Mononuclear cell (primary cell): ENCODE results near the gene SHISA2. TPM values are rescaled to one million over a fixed set of nuclear protein-coding genes. Genes with fewer than 3 reads are reported as not detected.
"Not testable (repeated sequence)": the region's sequence is repeated elsewhere in the genome, so short reads cannot be mapped to it uniquely, and the experiment has no call there.

Source experiments
- H3K27me3 ChIP-seq: 2 replicates; pipeline ENCODE4 v1.6.0; 2011; ENCODE audit warnings: low read length, control low read depth; ENCODE audit not compliant: insufficient read depth
- H3K4me1 ChIP-seq: 2 replicates; pipeline ENCODE4 v1.5.1; 2011; ENCODE audit warnings: mild to moderate bottlenecking, low read length, control low read depth; ENCODE audit not compliant: insufficient read depth
- H3K4me3 ChIP-seq: 2 replicates; pipeline ENCODE4 v1.5.1; 2011; ENCODE audit warnings: mild to moderate bottlenecking, low read length, moderate library complexity
- H3K9me3 ChIP-seq: 2 replicates; pipeline ENCODE4 v1.5.1; 2011; ENCODE audit warnings: low read depth, mild to moderate bottlenecking, control low read depth, low read length
- total RNA-seq: library from RNA; depleted of rRNA; stranded (reverse); fragments of >200 nt; gene quantifications from one replicate; pipeline ENCODE4 v1.2.3, GENCODE V29; 2012

The SHISA2 gene
- 0.52 TPM for total RNA-seq

DNA sequence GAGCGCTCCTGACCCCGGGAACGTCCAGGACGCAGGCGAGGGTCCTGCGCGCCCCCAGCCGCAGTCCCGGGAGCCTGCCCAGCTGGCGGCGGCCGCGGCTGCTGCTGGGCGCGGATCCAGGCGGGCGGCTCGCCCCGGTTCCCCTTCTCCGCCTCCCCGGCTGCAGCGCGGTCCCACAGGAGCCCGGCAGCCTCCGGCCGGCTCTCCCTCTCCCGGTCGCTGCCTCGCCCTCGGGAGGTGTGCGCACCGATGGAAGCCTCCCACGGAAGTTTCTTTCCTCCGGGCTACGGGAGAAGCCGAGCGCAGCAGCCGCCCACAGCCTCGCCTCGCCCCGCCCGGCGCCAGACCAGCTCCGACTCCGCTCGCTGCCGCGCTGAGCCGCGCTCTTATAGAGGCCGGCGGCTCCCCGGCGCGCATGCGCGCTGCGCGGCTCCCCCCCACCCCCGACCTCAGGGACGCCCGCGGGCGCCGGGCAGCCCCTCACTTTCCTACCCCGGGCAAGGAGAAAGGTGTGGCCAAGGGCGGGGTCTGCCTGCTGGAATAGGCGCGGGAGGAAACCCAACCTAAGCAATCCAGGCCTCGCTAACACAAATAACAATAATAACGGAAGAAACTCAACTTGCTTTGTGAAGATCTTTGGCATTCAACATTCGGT lies at the start of gene SHISA2:
Gene SHISA2, minus strand, starts transcription at position 360 of the 655 bp plus-strand sequence. CDS start 1,041 bp downstream, outside the sequence.
- H3K27me3 ChIP-seq = peaks cover 59% of the 10 kb centered on the region
- peaks cover 4% of the 10 kb centered on the region for H3K4me1 ChIP-seq
- no peaks in the 10 kb centered on the region for H3K9me3 ChIP-seq
- H3K4me3 ChIP-seq = no peak within 1 kb of the TSS

DNA sequence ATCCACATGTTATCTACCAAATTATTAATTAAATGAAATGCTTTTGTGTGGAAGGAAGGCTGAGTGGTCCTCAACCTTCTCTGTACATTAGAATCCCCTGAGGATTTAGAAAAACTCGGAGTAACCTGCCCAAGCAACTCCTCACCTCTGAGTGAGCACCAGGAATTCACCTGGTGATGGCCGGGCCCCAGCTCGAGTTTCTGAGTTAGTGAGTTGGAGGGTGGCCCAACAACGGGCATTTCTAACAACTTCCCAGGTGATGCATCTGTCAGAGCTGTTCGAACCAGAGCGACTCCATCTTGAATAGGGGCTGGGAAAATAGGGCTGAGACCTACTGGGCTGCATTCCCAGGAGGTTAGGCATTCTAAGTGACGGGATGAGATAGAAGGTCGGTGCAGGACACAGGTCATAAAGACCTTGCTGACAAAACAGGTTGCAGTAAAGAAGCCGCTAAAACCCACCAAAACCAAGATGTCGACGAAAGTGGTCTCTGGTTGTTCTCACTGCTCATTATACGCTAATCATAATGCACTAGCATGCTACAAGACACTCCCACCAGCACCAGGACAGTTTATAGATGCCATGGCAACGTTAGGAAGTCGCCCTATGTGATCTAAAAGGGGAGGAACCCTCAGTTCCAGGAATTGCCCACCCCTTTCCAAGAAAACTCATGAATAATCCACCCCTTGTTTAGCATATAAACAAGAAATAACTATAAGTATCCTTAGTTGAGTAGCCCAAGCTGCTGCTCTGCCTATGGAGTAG lies 44.2 kb upstream of the SHISA2 start:
- no peak overlapping the region for H3K4me3 ChIP-seq
- H3K4me1 ChIP-seq = no peaks in the 10 kb centered on the region
- no peaks in the 10 kb centered on the region for H3K9me3 ChIP-seq
- H3K27me3 ChIP-seq = peaks cover 10% of the 10 kb centered on the region

DNA sequence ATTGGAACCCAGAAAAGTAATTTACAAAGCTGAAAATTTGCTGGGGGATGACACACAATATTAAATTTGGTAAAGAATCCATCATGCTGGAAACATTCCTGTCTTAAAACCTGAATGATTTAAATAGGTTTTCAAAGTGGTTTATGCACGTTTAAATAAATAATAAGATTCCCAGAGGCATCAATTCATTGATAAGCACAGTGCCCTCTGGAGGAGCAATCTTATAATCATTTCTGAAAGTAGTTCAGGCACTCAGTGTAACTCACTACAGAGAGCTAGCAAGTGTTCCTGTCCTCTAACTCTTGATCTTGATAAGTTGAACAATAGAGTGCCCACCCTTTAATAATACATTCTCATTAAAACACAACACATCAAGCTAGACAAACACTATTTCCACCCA lies 43.5 kb upstream of the SHISA2 start:
- H3K9me3 ChIP-seq = no peaks in the 10 kb centered on the region
- peaks cover 10% of the 10 kb centered on the region for H3K27me3 ChIP-seq
- no peak overlapping the region for H3K4me3 ChIP-seq
- H3K4me1 ChIP-seq = no peaks in the 10 kb centered on the region

DNA sequence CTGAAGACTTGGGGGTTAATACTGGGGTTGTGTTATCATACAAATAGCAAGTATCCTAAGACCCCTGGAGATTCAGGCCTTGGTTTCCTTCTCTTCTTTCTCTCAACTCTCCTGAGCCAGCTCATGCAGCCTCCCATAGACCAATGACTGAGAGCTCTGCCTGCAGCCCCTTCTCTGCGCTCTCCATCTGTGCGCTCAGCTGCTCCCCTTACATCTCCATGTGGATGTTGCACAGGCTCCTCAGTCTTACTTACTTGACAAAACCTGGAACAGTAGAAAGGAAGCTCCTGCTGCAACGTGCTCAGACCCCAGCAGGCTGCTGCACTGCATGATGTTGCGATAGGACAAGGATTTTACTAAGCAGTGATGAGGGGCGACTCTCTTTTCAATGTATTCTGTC lies 25.0 kb upstream of the SHISA2 start:
- H3K4me1 ChIP-seq, H3K9me3 ChIP-seq, H3K27me3 ChIP-seq, H3K4me3 ChIP-seq: not testable (repeated sequence)

DNA sequence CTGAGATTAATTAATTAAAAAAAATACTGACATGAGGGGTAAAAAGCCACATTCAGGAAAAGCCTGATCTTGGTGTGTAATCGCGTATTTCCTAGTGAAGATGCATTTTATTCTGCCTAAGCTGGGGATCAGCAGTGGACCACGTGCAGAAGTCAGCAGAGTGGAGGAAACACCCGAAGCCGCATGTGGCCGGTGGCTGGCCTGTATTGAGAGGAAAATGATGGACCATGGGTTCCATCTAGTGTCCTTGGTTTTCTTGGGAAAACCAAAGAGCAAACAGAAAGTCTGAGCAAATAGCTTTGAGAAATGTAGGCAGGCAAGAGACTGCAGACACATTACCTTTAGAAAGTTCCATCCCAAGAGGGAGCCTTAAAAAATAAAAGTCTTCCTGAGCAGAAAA lies 23.7 kb upstream of the SHISA2 start:
- no peaks in the 10 kb centered on the region for H3K4me1 ChIP-seq
- H3K9me3 ChIP-seq = no peaks in the 10 kb centered on the region
- peaks cover 8% of the 10 kb centered on the region for H3K27me3 ChIP-seq
- H3K4me3 ChIP-seq = no peak overlapping the region

DNA sequence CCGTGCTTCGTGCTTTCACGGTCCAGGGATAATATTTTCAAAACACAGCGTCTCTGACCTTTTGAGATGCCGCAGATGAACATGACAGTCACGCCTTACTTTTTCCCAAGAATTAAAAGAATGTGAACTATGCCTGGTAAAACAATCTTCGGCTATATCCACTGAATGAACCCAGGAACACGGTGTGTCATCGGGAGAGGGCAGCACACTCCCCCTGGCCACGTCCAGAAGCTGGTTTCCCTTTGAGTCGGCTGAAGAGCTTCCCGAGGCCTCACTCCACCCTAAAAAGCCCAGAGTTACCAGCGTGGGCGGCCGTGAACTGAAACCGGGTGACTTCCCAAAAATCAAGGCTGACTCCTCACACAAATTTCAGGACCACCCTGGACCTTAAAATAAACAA lies 22.9 kb upstream of the SHISA2 start:
- no peaks in the 10 kb centered on the region for H3K9me3 ChIP-seq
- H3K27me3 ChIP-seq = peaks cover 8% of the 10 kb centered on the region
- no peaks in the 10 kb centered on the region for H3K4me1 ChIP-seq
- H3K4me3 ChIP-seq = no peak overlapping the region

DNA sequence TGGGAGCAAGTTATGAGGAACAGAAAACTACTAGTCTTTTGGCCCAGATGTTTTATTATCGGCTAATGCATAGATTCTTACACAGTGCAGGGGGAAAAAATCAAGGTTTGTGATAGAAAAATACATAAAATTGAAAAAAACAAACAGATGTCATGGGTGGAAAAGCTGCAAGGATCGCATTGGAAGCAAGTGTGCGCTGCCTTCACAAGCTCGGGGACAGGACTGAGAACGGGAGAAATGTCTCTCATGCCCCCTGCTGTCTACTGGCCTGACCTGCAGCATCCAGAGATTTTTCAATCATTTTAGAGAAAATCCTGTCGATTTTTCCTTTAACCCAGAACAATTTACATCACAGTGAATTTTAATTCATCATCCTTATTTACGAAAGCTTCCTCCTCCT lies 20.5 kb upstream of the SHISA2 start:
- H3K27me3 ChIP-seq, H3K9me3 ChIP-seq: not testable (repeated sequence)

DNA sequence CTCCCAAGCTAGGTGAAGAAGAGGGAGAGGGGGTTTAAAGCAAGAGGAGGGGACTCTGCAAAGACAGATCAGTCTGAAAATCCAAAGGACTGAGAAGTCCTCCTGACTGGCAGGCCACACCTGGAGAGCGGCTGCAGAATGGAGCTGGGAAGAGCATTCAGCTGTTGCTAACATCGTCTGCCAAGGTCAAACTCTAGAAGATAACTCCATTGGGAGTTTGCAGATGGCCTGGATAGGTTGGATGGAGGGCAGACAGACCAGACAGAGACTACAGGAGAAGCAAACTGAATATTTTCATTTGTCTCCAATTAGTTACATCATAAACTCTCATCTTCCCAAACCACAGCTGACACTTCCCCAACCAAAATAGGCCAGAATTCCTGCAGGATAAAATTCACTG lies 19.9 kb upstream of the SHISA2 start:
- Histone ChIP-seq H3K4me1 (no peaks in the 10 kb centered on the region), H3K9me3 (no peaks in the 10 kb centered on the region), H3K4me3 (no peak overlapping the region), H3K27me3 (peaks cover 8% of the 10 kb centered on the region)

More for the DNA sequence above, 20.5 kb upstream of the SHISA2 start:
- not testable (repeated sequence) for H3K4me1 ChIP-seq, H3K4me3 ChIP-seq

DNA sequence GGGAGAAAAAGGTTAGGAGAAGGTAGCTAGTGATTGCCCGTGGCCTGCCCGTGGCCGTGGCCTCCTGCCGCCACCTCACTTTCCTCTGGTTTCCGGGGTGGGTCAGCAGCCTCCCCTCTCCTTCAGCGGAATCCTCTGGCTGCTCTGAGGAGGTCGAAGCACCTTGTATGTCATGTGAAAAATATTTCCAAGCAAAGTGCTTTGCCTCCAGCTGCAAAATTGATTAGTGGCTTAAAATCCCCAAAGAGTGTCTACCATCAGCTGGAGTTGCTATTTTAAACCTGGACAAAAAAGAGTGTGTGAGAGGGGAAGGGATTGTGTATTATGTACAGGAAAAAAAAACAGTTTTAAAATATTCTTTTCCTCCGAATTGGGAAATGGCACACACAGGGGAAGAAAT lies 17.8 kb upstream of the SHISA2 start:
- H3K4me1 ChIP-seq, H3K27me3 ChIP-seq, H3K4me3 ChIP-seq, H3K9me3 ChIP-seq: not testable (repeated sequence)

DNA sequence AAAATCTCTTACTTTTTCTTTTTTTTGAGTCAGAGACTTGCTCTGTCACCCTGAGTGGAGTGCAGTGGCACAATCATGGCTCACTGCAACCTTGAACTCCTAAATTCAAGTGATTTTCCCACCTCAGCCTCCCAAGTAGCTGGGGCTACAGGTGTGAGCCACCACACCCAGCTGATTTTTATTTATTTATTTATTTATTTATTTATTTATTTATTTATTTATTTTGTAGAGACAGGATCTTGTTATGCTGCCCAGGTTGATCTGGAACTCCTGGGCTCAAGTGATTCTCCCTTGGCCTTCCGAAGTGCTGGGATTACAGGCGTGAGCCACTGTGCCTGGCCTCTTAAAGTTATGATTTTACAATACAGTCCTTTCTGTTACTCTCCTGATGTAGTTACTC lies 16.6 kb upstream of the SHISA2 start:
- not testable (repeated sequence) for H3K4me3 ChIP-seq, H3K4me1 ChIP-seq, H3K9me3 ChIP-seq, H3K27me3 ChIP-seq

DNA sequence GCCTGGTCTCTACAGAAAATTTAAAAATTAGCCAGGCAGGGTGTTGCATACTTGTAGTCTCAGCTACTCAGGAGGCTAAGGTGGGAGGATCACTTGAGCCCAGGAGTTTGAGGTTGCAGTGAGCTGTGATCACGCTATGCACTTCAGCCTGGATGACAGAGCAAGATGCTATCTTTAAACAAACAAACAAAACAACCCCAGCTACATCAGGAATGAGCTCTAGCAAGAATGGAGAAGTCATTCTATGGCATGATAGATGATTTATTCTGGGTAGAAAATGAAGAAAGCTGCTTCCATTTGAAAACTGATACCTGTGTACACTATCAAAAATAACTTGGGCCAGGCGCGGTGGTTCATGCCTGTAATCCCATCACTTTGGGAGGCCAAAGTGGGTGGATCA lies 15.8 kb upstream of the SHISA2 start:
- H3K9me3 ChIP-seq = no peaks in the 10 kb centered on the region
- no peaks in the 10 kb centered on the region for H3K4me1 ChIP-seq
- no peaks in the 10 kb centered on the region for H3K27me3 ChIP-seq
- H3K4me3 ChIP-seq = no peak overlapping the region

DNA sequence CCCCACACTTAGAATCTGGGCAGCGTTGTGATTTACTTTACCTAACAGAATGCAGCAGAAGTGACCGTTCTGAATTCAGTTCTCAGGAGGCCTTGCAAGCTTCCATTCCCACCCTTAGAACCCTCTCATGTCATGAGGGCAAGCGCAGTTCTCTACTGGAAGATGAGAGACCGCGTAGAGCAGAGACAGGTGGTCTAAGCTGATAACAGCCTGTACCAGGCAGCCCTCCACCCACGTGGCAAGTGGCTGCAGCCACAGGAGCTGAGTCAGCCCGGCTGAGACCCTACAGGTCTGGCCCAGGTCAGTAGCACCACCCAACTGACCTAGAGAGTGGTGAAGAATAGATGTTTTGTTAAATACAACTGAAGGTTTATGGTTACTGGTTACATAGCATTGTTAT lies 14.7 kb upstream of the SHISA2 start:
- H3K9me3 ChIP-seq, H3K4me3 ChIP-seq, H3K27me3 ChIP-seq, H3K4me1 ChIP-seq: not testable (repeated sequence)

DNA sequence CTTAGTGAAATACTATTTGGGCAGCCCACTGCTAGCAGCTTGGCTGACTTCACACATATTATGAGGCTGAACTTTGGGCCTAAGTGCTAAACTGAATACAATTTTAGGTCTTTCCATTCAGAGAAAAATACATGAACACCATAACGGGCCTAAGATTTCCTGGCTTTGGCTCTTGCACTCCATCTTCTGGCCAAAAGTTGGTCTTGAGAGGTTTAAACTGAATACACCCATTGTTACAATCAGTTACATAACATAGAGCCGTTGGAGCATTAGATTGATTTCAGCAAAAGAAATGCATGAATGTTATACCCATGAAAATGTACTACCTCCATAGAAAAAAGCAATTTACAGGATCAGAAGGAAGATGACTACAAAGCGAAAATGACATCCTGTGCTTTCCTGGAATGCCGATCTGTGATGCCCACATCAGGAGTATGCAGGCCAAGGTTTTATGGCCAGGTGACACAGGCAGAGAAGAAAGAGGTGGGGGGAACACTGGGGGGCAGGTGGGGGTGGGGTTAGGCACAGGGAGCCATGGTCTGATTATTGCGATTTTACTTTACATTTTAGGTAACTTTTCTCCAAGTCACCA lies 11.1 kb upstream of the SHISA2 start:
- H3K4me1 ChIP-seq = no peaks in the 10 kb centered on the region
- no peaks in the 10 kb centered on the region for H3K27me3 ChIP-seq
- no peak overlapping the region for H3K4me3 ChIP-seq
- no peaks in the 10 kb centered on the region for H3K9me3 ChIP-seq

DNA sequence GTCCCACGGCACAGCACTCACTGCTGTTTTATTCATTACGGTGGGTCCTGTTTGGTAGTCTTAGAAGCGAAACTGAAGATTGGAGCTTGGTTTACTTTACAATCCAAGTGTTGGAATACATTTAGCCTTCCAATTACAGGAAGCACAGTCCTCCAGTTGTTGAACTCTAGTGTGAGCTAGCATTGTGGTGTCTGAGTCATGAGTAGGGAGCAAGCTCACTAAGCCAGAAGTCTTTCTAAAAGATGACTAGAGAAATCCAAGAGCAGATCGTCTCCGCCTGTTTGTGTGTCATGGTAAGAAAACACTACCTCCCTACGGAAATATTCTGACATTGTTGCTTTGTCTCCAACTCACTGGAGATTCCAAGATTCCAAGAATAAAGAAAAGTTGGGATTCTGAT lies 10.1 kb upstream of the SHISA2 start:
- Histone ChIP-seq H3K4me3 (no peak overlapping the region), H3K9me3 (no peaks in the 10 kb centered on the region), H3K4me1 (no peaks in the 10 kb centered on the region), H3K27me3 (no peaks in the 10 kb centered on the region)

DNA sequence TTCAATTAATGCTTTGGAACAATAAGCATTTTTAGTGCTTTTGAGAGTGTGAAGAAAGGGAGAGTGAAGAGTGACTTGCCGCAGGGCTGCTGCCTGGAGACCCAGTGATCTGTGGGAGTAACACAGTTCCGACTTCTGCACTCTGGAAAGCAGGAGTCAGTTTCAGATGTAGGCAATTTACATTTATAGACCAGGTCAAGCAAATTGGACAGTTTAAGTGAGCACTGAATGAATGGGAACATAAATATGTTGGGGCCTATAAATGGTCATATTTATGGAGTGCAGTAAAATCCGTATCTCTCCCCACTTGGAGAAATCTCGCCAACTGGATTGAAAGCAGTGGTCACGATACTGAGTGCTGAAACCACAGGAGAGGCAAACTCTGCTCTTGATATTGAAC lies 9.4 kb upstream of the SHISA2 start:
- Histone ChIP-seq H3K9me3 (no peaks in the 10 kb centered on the region), H3K4me3 (no peak overlapping the region), H3K27me3 (no peaks in the 10 kb centered on the region), H3K4me1 (no peaks in the 10 kb centered on the region)

DNA sequence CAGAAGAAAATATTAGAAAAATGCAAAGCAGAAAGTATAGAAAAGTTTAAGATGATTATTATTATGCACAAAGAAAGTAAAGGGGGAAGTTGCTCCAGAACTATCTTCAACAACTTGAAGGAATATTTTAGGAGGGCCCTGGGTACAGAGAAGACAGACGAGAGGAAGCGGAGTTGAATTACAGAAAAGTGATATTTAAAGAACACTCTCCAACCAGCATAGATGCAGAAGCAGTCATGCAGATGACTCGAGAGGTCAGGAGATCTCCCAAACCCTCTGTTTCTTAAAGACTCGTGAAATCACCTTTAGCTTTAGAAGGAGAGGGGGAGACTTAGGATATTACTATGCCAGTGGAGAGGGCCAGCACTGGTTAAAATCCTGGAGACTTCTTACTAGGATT lies 8.5 kb upstream of the SHISA2 start:
- H3K4me3 ChIP-seq = no peak overlapping the region
- H3K4me1 ChIP-seq = no peaks in the 10 kb centered on the region
- no peaks in the 10 kb centered on the region for H3K27me3 ChIP-seq
- no peaks in the 10 kb centered on the region for H3K9me3 ChIP-seq
